CD4-positive, alpha-beta T cell treated with Interleukin-6 at 100 ng/mL for 8 hours (primary cell): ENCODE data around the gene HES1.
A peak's percentile ranks its signal among the peaks of the same experiment; 100 is the strongest.

ENCODE experiments used
- DNase-seq: peaks from one replicate; pipeline ENCODE4 v3.0.0-alpha.2; 2020; ENCODE audit warnings: mixed read lengths, low spot score

The HES1 gene

GRCh38 chr3:194102436-194102835, 33.5 kb upstream of the HES1 start:
- DNase-seq: no peak

- DNase-seq: peak; percentile 53
Observed at GRCh38 chr3:194103505-194103904, 32.4 kb upstream of the HES1 start.

GRCh38 chr3:194103983-194104751, 31.8 kb upstream of the HES1 start:
- no peak for DNase-seq

DNA sequence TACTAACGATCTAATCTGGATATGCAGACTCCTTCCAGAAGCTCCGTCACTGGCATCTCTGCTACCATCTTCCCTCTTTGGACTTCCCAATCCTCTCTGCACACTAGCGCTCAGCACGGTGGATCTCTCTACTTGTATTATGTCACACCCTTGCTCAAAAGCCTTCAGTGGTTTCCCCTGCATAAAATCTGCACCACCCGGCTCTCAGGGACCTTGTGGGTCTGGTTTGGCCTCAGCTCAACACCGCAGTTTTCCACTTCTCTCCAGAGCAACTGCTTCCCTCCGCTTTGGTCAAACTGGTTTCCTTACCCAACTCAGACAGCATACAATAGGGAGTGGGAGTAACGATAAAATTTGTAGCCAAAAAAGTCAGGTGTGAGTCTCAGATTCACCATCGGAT, 30.7 kb upstream of the HES1 start:
- no peak for DNase-seq

DNA sequence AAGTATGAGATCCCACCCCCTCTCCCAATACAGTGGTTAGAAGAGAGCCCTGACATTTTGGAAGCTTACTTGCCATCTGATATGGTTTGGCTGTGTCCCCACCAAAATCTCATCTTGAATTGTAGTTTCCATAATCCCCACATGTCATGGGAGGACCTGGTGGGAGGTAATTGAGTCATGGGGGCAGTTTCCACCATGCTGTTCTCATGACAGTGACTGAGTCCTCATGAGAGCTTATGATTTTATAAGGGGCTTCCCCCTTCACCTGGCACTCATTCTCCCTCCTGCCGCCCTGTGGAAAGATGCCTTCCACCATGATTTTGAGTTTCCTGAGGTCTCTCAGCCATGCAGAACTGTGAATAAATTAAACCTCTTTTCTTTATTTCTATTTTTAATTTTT, 28.8 kb upstream of the HES1 start:
- DNase-seq: no peak

DNA sequence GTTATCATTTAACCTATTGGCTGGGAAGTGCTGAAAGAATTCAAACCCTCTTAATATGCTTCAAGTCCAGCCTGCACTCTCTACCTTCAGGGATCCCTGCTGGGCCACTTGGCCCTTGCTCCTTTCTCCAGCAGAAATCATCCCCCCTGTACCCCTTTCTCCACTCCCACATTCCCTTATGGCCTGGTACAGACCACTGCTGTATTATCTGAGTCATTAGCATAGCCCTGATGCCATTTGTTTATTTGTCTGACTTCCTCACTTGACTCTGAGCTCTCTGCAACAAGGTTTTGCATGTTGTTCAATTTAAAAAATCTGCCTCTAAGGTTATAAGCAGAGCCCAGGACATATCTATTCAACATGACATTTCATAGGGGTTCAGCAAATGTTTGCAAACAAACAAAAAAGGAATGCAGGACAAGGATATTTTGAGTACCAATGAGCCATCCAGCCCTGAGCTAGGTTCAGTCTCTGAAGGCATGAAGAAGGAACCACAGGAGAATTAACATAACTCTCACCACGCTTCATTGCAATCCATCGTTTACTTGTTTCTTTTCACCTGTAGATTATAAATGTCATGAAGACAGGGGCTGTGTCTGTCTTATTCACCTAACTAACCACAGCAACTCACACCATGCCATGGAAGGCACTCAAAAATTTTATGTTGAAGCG, 26.6 kb upstream of the HES1 start:
- DNase-seq: no peak

DNA sequence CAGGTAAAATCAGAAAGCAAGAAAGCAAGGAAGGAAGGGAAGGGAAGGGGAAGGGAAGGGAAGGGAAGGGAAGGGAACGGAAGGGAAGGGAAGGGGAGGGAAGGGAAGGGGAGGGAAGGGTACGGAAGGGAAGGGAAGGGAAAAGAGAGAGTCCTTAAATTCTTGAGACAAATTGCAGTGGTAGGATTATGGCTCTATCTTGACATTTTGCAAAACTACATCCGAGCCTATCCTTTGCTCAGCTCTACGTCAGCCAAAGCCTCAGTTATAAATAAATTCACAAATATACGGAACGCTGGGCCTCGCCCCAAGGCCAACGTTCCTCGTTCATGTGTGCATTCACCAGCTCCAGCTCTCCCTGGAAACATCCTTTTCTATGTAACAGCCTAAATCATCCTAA, 25.5 kb upstream of the HES1 start:
- DNase-seq: no peak

DNA sequence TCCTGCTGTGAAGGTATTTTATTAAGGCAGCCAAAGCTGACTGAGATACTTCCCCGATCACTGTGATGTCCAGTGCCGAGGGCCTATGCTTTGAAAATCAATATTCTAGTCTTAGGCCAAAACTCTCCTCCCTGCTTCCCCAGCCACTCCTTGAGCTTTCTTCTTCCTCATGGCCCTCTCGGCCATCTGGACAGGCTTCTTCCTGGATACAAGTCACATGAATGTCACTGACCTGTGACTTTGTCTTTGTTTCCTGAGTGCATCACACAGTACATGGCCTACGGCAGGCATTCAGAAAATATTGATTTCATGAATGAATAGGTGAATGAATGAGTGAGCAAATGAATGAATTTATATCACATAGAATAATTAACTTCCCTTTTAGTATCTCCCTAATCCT, 24.6 kb upstream of the HES1 start:
- no peak for DNase-seq

DNA sequence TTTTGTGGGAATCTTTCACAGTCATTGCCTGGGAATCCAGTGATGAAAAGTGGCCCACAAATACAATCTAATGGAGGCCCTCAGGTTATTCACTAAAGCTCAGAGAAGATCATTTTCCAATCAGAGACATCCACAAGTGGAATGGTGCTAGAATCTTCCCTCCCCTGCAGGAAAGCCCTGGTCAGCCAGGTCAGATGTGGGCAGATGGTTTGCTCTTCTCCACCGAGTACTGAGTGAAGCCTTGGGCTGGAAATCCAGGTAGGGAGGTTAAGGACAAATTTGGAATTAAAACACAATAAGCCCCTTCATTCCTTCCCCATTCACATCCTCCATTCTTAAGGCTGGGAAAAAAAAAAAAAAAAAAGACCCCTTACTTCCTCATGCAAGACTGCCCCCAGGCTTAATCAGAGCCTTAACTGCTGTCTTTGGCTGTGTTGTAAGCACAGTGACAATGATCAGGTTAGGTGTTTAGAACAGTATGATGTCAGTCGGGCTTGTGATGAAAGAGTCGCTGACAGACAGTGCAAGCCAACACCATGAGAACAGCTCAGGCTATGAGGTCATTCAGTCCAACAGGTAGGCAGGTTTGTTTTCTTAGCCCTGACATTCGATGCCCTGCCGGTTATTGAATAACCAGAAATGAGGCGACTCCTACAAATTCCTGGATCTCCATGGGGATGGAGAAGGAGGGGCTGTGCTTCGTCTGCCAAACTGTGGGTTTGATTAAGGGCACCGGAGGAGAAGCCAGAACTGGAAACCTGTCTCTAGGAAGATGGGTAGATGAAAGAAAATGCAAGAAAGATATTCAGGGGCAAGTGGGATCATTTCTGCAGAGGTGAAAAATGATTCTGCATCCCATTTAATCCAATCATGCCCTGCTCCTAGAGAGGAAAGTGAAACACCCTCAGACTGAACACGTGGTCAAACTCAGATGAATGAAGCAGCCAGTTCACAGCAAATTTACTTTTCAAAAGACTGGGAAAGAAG, 23.5 kb upstream of the HES1 start:
- DNase-seq: no peak

GRCh38 chr3:194114123-194114522, 21.8 kb upstream of the HES1 start:
- no peak for DNase-seq

DNA sequence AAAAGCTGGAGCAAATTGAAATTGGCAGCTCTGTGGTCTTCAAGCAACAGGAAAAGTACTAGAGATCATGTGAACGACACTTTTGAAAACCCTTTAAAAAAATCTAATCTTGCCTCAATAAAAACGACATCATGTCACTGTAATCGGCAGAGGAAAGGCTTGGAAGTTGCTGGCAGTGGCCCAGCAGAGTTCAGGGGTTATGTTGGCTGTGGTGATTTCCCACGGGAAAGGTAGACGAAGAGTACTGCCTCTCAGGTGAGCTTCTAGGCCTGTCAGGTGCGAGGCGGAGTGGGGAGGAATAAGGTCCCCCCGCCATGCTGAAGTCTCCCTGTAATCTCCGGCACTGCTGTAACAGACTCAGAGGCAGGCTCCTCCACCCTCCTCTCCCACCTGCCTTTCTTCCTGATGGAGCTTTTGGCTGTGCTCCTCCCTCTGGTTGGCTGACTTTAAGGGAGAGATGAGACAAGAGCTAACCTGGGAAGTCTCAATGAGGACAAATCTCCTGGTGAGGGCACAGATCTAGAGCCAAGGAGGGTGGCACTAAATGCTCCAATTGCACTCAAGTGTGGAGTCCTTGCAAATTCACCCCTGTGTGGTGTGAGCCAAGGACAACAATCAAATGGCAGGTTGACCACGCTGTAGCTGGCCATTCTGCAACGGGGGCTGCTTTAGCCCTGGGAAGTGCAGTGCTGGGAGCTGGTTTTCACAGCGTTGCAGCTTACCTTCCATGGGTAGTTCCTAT, 18.7 kb upstream of the HES1 start:
- DNase-seq: no peak

DNA sequence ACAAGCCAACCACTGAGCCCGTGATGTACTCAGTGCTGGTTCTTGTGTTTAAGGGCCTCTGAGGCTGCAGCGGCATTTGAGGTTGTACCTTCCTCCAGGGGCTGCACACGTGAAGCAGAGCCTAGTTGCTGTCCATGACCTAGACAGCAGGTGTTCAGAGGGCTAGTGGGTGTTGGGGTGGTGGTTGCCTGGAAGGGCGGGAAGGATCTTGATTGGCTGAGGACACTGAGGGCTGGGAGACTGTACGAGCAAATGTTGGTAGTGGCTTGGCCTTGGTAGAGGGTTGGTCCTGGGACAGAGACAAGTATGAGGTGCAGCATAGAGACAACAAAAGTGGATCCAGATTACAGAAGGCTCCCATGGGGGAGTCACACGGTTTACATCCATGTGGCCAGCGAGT, 17.0 kb upstream of the HES1 start:
- DNase-seq: no peak

DNA sequence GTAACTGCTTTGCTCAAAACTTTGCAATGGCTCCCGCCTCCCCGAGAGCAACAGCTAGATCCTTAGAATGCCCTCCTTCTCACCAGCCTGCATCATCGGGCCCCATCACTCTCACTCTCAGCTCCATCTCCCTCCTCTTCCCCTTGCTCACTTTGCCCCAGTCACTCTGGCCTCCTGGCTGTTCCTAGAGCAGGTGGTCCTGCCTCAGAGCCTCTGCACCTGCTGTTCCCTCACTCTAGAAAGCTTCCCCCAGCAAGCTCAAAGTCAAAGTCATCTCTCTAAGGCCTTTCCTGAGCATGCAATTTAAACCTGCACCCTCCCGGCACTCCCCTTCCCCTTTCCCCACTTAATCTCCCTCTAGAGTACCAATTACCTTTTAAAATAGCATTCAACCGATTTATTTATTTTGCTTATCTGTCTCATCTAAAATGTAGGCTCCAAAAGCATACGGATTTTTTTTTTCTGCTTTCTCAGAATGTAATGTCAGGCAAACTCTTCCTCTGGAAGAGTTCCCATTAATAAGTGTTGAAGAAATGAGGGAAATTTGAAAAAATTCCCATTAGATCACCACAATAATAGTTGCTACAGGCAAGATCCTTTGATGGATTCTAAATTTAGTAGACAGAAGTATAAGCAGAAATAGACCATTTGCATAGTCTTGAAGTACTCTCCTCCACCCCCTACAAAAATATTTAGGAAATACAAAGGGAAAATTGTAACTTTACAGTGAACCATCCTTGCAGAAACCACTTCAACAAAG, 15.9 kb upstream of the HES1 start:
- no peak for DNase-seq

GRCh38 chr3:194120789-194121770, 14.9 kb upstream of the HES1 start:
- no peak for DNase-seq

- no peak for DNase-seq
Observed at GRCh38 chr3:194121891-194122631, 13.9 kb upstream of the HES1 start.

DNA sequence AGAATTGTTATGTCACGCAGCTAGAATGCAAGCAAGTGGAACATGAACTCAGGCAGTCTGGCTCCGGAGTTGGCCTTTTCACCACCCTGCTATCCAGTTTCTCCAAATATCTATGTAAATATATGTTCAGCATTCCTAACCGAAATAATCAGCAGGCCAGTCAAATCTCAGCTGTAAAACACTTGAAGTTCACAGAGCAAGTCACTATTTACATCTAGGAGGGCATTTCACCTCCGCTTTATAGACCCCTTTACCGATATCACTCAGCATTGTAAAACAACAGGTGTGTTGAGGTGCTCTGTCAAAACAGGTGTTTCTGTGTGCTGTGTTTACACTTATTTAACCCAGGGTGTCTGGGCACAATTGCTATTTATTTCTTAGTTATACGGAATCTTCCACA, 12.2 kb upstream of the HES1 start:
- DNase-seq: no peak

- no peak for DNase-seq
Observed at GRCh38 chr3:194124193-194124592, 11.8 kb upstream of the HES1 start.

DNA sequence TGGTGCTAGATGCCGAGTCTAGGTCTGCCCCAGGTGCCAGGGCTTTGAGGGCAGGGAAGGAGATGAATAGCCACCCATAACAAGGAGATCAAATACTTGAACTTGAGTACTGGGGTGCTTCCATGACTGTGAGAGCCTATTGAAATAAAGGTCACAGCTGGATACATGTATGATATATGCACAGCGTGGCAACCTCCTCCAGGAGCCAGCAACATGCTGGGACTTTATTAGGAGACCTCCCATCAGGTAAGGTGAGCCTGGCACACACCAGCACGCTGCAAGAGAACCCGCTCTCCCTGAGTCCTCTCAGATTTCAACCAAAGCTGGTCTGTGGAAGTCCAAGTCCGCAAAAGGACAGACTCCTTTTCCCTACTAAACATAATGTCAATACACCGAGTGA, 10.5 kb upstream of the HES1 start:
- DNase-seq: no peak

DNA sequence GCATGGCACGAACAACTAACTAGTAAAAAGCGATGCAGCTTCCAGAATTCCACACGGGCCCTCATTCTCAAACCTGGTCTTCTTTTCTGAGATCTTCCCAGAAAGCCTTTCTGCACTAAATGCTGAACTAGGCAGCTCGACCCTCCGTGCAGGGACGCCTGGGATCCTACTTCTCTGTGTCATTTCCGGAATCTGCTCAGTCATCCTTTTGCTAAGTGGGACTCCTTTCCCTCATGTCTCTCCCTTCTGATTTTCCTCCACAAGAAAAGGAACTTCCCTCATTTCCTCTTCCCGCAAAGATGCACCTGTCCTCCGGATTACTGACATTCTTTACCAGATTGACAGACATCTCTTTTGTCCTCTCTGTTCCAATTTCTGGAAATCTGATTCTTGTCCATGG, 9.2 kb upstream of the HES1 start:
- DNase-seq: no peak
